ENCODE results near the gene ZMYM1.

Gene ZMYM1

DNA sequence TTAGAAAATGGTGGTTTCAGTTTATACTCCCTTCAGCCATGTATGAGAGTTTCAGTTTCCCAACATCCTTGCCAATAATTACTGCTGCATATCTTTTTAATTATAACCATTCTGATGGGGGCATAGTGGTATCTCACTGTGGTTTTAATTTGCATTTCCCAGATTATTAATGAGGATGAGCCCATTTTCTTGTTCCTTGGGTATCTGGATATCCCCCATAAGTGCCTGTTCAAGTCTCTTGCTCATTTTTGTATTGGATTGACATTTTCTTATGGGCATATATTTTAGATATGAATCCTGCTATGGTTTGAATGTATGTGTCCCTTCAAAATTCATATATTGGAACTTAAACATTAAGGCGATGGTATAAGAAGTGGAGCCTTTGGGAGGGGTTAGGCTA is 45.8 kb upstream of the ZMYM1 start:
- peaks cover 13% of the 10 kb centered on the region for H3K27me3 ChIP-seq
- H3K27ac ChIP-seq = no peak overlapping the region
- TF ChIP-seq, protein P1, sequence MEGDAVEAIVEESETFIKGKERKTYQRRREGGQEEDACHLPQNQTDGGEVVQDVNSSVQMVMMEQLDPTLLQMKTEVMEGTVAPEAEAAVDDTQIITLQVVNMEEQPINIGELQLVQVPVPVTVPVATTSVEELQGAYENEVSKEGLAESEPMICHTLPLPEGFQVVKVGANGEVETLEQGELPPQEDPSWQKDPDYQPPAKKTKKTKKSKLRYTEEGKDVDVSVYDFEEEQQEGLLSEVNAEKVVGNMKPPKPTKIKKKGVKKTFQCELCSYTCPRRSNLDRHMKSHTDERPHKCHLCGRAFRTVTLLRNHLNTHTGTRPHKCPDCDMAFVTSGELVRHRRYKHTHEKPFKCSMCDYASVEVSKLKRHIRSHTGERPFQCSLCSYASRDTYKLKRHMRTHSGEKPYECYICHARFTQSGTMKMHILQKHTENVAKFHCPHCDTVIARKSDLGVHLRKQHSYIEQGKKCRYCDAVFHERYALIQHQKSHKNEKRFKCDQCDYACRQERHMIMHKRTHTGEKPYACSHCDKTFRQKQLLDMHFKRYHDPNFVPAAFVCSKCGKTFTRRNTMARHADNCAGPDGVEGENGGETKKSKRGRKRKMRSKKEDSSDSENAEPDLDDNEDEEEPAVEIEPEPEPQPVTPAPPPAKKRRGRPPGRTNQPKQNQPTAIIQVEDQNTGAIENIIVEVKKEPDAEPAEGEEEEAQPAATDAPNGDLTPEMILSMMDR (IDR thresholded peaks at IDR 0.05) = no peak
- no peaks in the 10 kb centered on the region for H3K9me3 ChIP-seq
- no peaks in the 10 kb centered on the region for H3K36me3 ChIP-seq
- H3K4me3 ChIP-seq (ENCODE audit: low read depth in 1 of 2, low read length in 1 of 2) = no peak overlapping the region
- H3K4me1 ChIP-seq (ENCODE audit: control insufficient read depth in 1 of 2, insufficient read depth in 1 of 2, low read depth in 1 of 2, low read length in 1 of 2) = peaks cover 20 to 26% of the 10 kb centered on the region in 2 experiments

DNA sequence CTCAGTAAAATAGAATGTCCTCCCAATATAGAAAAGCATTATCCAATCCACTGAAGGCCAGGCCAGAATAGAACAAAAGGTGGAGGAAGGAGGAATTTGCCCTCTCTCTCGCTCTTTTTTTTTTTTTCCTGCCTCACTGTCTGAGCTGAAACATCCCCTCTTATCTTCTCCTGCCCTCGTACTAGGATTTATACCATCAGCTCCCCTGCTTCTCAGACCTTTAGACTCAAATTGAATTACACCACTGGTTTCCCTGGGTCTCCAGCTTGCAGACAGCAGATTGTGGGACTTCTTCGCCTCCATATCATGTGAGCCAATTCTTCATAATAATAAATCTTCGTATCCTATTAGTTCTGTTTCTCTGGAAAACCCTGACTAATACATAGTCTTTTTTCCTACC is 42.6 kb upstream of the ZMYM1 start:
- H3K9me3 ChIP-seq = no peaks in the 10 kb centered on the region
- H3K4me3 ChIP-seq (ENCODE audit: low read depth in 1 of 2, low read length in 1 of 2) = no peak overlapping the region
- peaks cover 3% of the 10 kb centered on the region in 2 experiments for H3K4me1 ChIP-seq (ENCODE audit: control insufficient read depth in 1 of 2, insufficient read depth in 1 of 2, low read depth in 1 of 2, low read length in 1 of 2)
- peaks cover 13% of the 10 kb centered on the region for H3K27me3 ChIP-seq
- H3K27ac ChIP-seq = no peak overlapping the region
- H3K36me3 ChIP-seq = no peaks in the 10 kb centered on the region
- TF ChIP-seq, protein P1 (IDR thresholded peaks at IDR 0.05) = no peak

DNA sequence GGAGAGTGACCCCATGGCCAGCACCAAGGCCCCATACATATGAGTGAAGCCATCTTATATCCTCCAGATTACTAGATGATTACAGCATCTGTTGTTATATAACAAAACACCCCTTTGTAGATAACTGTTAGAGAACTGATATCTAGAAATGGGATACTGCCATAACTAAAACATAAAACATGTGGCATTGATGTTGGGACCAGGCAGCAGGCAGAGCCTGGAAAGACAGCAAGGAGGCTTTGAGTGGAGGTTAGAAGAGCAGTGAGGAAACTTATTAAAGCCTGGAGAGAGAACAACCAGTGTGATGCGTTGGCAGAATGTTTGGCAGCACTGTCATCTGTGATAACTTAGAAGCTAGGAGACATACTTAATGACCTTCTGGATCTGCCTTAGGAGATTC is 42.0 kb upstream of the ZMYM1 start:
- no peak overlapping the region for H3K4me3 ChIP-seq (ENCODE audit: low read depth in 1 of 2, low read length in 1 of 2)
- TF ChIP-seq, protein P1 (IDR thresholded peaks at IDR 0.05) = no peak
- peaks cover under 1 to 1% of the 10 kb centered on the region in 2 experiments for H3K4me1 ChIP-seq (ENCODE audit: control insufficient read depth in 1 of 2, insufficient read depth in 1 of 2, low read depth in 1 of 2, low read length in 1 of 2)
- no peaks in the 10 kb centered on the region for H3K9me3 ChIP-seq
- H3K27me3 ChIP-seq = peaks cover 13% of the 10 kb centered on the region
- H3K36me3 ChIP-seq = no peaks in the 10 kb centered on the region
- H3K27ac ChIP-seq = no peak overlapping the region

DNA sequence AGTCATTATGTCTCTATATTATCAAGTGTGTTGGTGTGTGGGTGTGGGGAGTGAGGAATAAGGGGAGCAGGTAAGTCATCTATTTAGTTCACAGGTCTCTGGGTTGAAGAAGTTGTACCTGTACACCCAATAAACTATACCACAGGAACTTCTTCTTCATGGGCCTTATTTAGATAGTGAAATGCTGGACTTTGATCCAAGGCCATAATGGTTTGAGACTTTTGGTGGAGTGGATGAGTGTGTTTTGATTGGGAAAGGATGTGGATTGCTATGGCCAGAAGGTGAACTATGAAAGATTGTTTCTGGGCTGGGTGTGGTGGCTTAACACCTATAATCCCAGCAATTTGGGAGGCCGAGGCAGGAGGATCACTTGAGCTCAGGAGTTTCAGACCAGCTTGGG is 40.5 kb upstream of the ZMYM1 start:
- Histone ChIP-seq H3K4me1 (ENCODE audit: control insufficient read depth in 1 of 2, insufficient read depth in 1 of 2, low read depth in 1 of 2, low read length in 1 of 2) (no peaks in the 10 kb centered on the region), H3K9me3 (no peaks in the 10 kb centered on the region), H3K27me3 (peaks cover 13% of the 10 kb centered on the region), H3K4me3 (ENCODE audit: low read depth in 1 of 2, low read length in 1 of 2) (no peak overlapping the region), H3K36me3 (no peaks in the 10 kb centered on the region), H3K27ac (no peak overlapping the region)
- TF ChIP-seq, protein P1 (IDR thresholded peaks at IDR 0.05) = no peak

DNA sequence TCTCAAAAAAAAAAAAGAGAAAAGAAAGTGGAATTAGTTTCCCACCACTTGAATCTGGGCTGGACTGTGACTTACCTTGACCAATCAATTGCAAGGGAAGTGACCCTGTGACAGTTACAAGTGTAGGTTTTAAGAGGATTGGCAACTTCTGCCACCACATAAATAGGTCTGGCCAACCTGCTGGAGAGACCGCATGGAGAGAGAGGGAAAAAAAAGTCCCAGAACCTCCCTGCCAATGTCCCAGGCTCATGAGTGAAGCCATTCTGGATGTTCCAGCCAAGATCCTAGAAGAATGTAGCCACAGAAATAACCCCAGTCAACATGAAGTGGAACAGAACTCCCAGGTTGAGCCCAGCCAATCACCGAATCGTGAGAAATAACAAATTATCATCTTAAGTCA is 35.7 kb upstream of the ZMYM1 start:
- H3K36me3 ChIP-seq = no peaks in the 10 kb centered on the region
- TF ChIP-seq, protein P1 (IDR thresholded peaks at IDR 0.05) = no peak
- H3K9me3 ChIP-seq = no peaks in the 10 kb centered on the region
- no peaks in the 10 kb centered on the region for H3K4me1 ChIP-seq (ENCODE audit: control insufficient read depth in 1 of 2, insufficient read depth in 1 of 2, low read depth in 1 of 2, low read length in 1 of 2)
- H3K4me3 ChIP-seq (ENCODE audit: low read depth in 1 of 2, low read length in 1 of 2) = no peak overlapping the region
- no peak overlapping the region for H3K27ac ChIP-seq
- H3K27me3 ChIP-seq = peaks cover 4% of the 10 kb centered on the region

DNA sequence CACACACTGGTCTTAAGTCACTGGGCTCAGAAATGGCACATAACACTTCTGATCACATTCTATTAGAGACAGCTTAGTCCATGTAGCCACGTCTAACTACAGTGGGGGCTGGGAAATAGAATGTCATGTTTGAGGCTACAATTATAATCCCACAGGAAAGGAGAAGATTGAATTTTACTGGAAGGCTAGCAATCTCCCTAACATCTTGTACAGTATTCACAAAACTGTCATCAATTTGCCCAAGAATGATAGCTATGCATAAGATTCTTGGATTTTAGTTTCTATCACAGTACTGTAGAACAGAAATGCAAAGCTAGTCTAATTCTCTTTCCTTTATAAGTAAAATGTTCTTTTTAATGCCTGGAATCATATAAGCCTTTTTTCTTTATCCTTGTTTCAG is 34.8 kb upstream of the ZMYM1 start:
- Histone ChIP-seq H3K27me3 (peaks cover 4% of the 10 kb centered on the region), H3K27ac (no peak overlapping the region), H3K9me3 (no peaks in the 10 kb centered on the region), H3K4me1 (ENCODE audit: control insufficient read depth in 1 of 2, insufficient read depth in 1 of 2, low read depth in 1 of 2, low read length in 1 of 2) (no peaks in the 10 kb centered on the region), H3K36me3 (no peaks in the 10 kb centered on the region), H3K4me3 (ENCODE audit: low read depth in 1 of 2, low read length in 1 of 2) (no peak overlapping the region)
- TF ChIP-seq, protein P1 (IDR thresholded peaks at IDR 0.05) = no peak

All from neutrophil (primary cell).